ENCODE results near the gene COL11A2. TPM values are rescaled to one million over a fixed set of nuclear protein-coding genes. Genes with fewer than 3 reads are reported as not detected.

COL11A2 gene
- total and polyA plus RNA-seq, 4 experiments from 2014 or later = 0.40 to 1.6 (median 0.87) TPM

DNA sequence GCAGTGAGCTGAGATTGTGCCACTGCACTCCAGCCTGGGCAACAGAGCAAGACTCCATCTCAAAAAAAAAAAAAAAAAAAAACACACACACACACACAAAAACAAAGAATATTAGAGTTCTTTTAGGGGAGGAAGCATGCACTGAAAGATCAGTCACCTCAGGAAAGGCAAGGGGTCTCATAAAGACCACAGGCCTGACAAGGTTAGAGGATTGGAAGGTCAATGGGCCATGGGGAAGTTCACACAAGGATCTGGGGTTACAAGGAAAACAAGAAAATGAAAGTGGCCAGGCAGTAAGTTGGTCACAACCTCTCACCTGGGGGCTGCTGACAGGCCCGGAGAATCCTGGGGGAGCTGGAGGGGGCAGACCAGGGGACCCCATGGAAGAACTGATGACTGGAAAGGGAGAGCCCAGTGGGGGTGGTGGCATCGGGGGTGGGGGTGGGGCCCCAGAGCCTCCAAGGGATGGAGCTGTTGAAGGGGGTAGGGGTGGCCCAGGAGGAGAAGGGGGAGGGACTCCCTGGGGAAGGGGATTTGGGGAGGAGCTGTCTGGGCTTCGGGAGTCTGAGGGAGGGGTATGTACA is 6.7 kb upstream of the COL11A2 start:
- peak in 1 of 5 donors; percentile 18 for DNase-seq
- intact Hi-C loops (cut with micrococcal nuclease) = no loop called here
- H3K4me3 ChIP-seq (ENCODE audit: low read length in 2 of 2) = peak overlapping the region in 1 of 2 donors; percentile 99
- H3K9me3 ChIP-seq (ENCODE audit: control insufficient read depth in 1 of 2, low read length in 2 of 2) = no peaks in the 10 kb centered on the region
- peaks cover 53 to 70% of the 10 kb centered on the region in 2 donors for H3K36me3 Mint-ChIP-seq
- H3K27ac ChIP-seq (ENCODE audit: low read depth, low read length) = peak overlapping the region; percentile 88
- no peaks in the 10 kb centered on the region for H3K27me3 Mint-ChIP-seq
- peak overlapping the region; percentile 89 to 96 (median 93) for H3K27ac Mint-ChIP-seq
- H3K27me3 ChIP-seq (ENCODE audit: insufficient read depth, low read length) = no peaks in the 10 kb centered on the region
- peak overlapping the region; percentile 81 to 99 (median 98) for H3K4me3 Mint-ChIP-seq
- ChIA-PET POLR2A (ENCODE audit: partially characterized antibody) (interaction anchor here (1.0 to 3.8 kb wide), 9 partner anchors 9 to 231 kb away, joined by 3 to 44 read pairs (median 5); partner anchors contain the start of genes RGL2, RING1, RPS18 and VPS52), CTCF (ENCODE audit: partially characterized antibody) (interaction anchor here (0.7 to 4.6 kb wide), 6 partner anchors 9 to 182 kb away, joined by 3 to 55 read pairs (median 7); partner anchors contain the start of gene RING1)
- H3K9me3 Mint-ChIP-seq = peaks cover 0 to 2% (median 0%) of the 10 kb centered on the region in 8 donors
- H3K36me3 ChIP-seq (ENCODE audit: insufficient read depth, low read length) = peaks cover 46% of the 10 kb centered on the region
- H3K4me1 Mint-ChIP-seq = peaks cover 36 to 68% (median 53%) of the 10 kb centered on the region in 4 donors
- peaks cover 50% of the 10 kb centered on the region for H3K4me1 ChIP-seq (ENCODE audit: insufficient read depth, low read length)

DNA sequence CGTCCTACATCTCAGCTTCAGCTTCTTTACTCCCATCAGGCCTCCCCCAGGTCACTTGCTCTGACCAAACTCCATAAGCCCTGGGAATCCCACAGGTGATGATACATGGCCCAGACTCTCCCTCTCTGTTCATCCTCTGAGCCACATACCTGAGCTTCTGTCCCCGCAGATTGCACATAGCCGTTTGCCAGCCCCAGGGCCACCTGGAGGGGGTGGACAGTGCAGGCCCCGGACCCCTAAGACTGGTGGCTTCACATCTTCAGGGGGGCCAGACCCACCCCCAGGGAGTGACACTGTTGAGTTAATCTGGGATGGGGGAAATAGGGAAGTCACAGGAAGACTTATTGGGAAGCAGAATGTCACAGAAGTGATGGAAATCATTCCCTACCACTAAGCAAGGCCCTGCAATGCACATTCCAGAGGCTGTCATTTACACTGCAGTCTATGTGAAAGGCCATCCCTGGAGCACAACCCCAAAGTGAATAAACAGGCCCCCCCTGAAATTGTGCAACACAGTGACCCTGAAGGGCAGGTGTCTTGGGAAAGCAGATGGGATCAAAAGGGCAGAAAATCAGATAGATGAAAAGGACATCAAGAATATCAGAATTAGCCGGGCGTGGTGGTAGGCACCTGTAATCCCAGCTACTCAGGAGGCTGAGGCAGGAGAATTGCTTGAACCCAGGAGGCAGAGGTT is 6.0 kb upstream of the COL11A2 start:
- Mint-ChIP-seq H3K27me3 (no peaks in the 10 kb centered on the region), H3K4me3 (peak overlapping the region; percentile 78 to 99 (median 84)), H3K4me1 (peaks cover 32 to 68% (median 48%) of the 10 kb centered on the region in 4 donors), H3K36me3 (peaks cover 57 to 72% of the 10 kb centered on the region in 2 donors), H3K9me3 (peaks cover 0 to 2% (median 0%) of the 10 kb centered on the region in 8 donors), H3K27ac (peak overlapping the region; percentile 68 to 96 (median 87))
- H3K27me3 ChIP-seq (ENCODE audit: insufficient read depth, low read length) = no peaks in the 10 kb centered on the region
- ChIA-PET POLR2A (ENCODE audit: partially characterized antibody) (interaction anchor here (1.2 to 4.2 kb wide), 8 partner anchors 11 to 226 kb away, joined by 3 to 44 read pairs (median 7); partner anchors contain the start of genes RGL2, RING1, RPS18 and VPS52), CTCF (ENCODE audit: partially characterized antibody) (interaction anchor here (0.7 to 4.6 kb wide), 9 partner anchors 10 to 183 kb away, joined by 3 to 55 read pairs (median 5); partner anchors contain the start of genes PFDN6, RING1 and WDR46)
- H3K9me3 ChIP-seq (ENCODE audit: control insufficient read depth in 1 of 2, low read length in 2 of 2) = no peaks in the 10 kb centered on the region
- no peak overlapping the region for H3K4me3 ChIP-seq (ENCODE audit: low read length in 2 of 2)
- H3K4me1 ChIP-seq (ENCODE audit: insufficient read depth, low read length) = peaks cover 48% of the 10 kb centered on the region
- peaks cover 46% of the 10 kb centered on the region for H3K36me3 ChIP-seq (ENCODE audit: insufficient read depth, low read length)
- intact Hi-C loops (cut with micrococcal nuclease) = no loop called here
- peak in 1 of 5 donors; percentile 35 for DNase-seq
- no peak overlapping the region for H3K27ac ChIP-seq (ENCODE audit: low read depth, low read length)

DNA sequence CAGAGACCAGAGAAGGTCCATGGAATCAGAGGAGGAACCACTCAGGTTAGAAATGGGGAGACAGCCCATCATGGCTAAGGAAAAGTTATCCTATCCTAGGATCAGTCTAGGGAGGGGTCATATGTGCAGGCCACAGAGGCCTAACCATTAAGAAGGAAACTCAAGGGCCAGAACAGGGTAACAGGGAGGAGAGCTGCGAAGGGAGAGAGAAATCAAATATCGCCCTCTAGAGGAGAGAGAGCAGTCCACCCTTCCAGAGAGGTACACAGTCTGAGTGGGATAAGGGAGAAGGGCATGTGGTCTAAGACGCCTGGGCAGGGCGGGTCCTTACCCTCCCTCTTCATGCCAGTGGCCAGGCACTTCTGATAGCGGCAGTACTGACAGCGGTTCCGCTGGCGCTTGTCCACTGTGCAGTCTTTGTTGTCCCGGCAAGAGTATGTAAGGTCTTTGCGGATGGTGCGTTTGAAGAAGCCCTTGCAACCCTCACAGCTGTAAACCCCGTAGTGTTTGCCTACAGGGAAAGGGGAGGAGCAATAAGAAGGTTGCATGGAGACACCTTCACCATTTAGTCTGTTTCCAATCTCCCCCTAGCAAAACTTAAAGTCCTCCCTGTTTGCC is 5.3 kb upstream of the COL11A2 start:
- Histone ChIP-seq H3K9me3 (ENCODE audit: control insufficient read depth in 1 of 2, low read length in 2 of 2) (no peaks in the 10 kb centered on the region), H3K4me3 (ENCODE audit: low read length in 2 of 2) (no peak overlapping the region), H3K4me1 (ENCODE audit: insufficient read depth, low read length) (peaks cover 54% of the 10 kb centered on the region), H3K27ac (ENCODE audit: low read depth, low read length) (no peak overlapping the region), H3K27me3 (ENCODE audit: insufficient read depth, low read length) (no peaks in the 10 kb centered on the region), H3K36me3 (ENCODE audit: insufficient read depth, low read length) (peaks cover 43% of the 10 kb centered on the region)
- peak overlapping the region; percentile 40 to 79 (median 72) for H3K4me3 Mint-ChIP-seq
- peaks cover 0 to 2% (median 0%) of the 10 kb centered on the region in 8 donors for H3K9me3 Mint-ChIP-seq
- intact Hi-C loops (cut with micrococcal nuclease) = loop anchor here (1.0 to 2.0 kb wide), 2 partner anchors 15 to 36 kb away; no protein-coding TSS in a partner anchor
- POLR2A ChIA-PET (ENCODE audit: partially characterized antibody) = interaction anchor here (1.0 to 4.2 kb wide), 7 partner anchors 11 to 225 kb away, joined by 3 to 44 read pairs (median 6); partner anchors contain the start of genes RING1, RPS18 and VPS52
- H3K27ac Mint-ChIP-seq = peak overlapping the region; percentile 26 to 85 (median 76)
- CTCF ChIA-PET (ENCODE audit: partially characterized antibody) = interaction anchor here (0.6 to 4.6 kb wide), 16 partner anchors 11 to 221 kb away, joined by 3 to 55 read pairs (median 4); partner anchors contain the start of genes CUTA, PFDN6, RING1 and WDR46
- peaks cover 0 to 2% of the 10 kb centered on the region in 2 donors for H3K27me3 Mint-ChIP-seq
- peak; percentile 55 to 62 (median 59) for DNase-seq
- peaks cover 49 to 66% of the 10 kb centered on the region in 2 donors for H3K36me3 Mint-ChIP-seq
- H3K4me1 Mint-ChIP-seq = peaks cover 32 to 65% (median 46%) of the 10 kb centered on the region in 4 donors

DNA sequence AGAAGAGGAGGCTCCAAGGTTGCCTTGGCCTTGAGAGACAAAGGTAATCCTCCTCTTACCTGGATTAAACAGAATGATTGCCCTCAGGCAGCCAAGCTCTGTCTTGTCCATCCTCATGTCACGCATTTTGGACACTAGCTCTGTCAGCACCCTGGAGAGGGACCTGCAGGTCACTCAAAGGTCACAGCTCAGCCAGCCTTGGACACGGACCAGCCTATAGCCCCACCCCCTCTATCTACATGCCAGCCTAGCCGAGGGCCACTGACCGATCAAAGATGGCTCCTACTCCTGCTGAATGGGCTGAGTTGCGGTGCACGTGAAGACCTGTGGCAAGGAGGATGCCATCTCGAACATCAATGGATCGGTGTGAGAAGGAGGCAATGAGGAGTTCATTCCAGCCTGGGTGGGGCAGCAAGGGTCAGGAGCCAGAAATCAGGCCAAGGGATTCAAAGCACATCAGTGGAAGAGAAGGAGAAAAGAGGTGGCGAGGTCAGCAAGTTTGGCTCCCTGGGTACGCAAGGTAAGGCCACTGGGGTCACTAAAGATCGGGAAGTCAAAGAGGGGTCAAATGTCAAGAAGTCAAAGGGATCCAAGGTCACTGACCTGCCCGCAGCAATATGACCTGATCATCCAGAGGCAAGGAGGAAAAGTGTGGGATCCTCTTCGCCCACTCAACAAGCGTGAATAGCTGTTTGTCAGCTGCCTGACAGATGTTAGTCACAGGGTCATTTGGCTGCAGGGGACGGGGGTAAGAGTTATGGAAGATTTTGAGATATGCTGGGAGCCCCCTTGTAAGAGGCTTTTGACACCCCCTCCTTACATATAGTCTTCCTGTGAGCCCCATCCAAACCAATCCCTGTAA is 3.3 kb upstream of the COL11A2 start:
- peaks cover 33% of the 10 kb centered on the region for H3K36me3 ChIP-seq (ENCODE audit: insufficient read depth, low read length)
- no peak overlapping the region for H3K27ac ChIP-seq (ENCODE audit: low read depth, low read length)
- Mint-ChIP-seq H3K9me3 (no peaks in the 10 kb centered on the region), H3K4me3 (no peak overlapping the region), H3K27me3 (peaks cover 8 to 10% of the 10 kb centered on the region in 2 donors), H3K4me1 (peaks cover 22 to 52% (median 33%) of the 10 kb centered on the region in 4 donors), H3K27ac (peak overlapping the region in 3 of 7 donors; percentile 2 to 75 (median 68)), H3K36me3 (peaks cover 38 to 54% of the 10 kb centered on the region in 2 donors)
- H3K4me3 ChIP-seq (ENCODE audit: low read length in 2 of 2) = no peak overlapping the region
- CTCF ChIA-PET (ENCODE audit: partially characterized antibody) = interaction anchor here (0.8 to 1.8 kb wide), 7 partner anchors 9 to 53 kb away, joined by 3 to 6 read pairs (median 4); partner anchors contain the start of gene HSD17B8
- peak in 1 of 5 donors; percentile 23 for DNase-seq
- intact Hi-C loops (cut with micrococcal nuclease) = loop anchor here (2.0 kb wide), 1 partner anchor 13 kb away; no protein-coding TSS in a partner anchor
- POLR2A ChIA-PET (ENCODE audit: partially characterized antibody) = interaction anchor here (1.0 to 4.2 kb wide), 2 partner anchors 13 to 53 kb away, joined by 4 to 20 read pairs; partner anchors contain the start of gene RING1
- peaks cover 12% of the 10 kb centered on the region for H3K27me3 ChIP-seq (ENCODE audit: insufficient read depth, low read length)
- H3K4me1 ChIP-seq (ENCODE audit: insufficient read depth, low read length) = peaks cover 45% of the 10 kb centered on the region
- H3K9me3 ChIP-seq (ENCODE audit: control insufficient read depth in 1 of 2, low read length in 2 of 2) = no peaks in the 10 kb centered on the region

- peak overlapping the region in 1 of 7 donors; percentile 0 for H3K27ac Mint-ChIP-seq
- Histone ChIP-seq H3K36me3 (ENCODE audit: insufficient read depth, low read length) (peaks cover 33% of the 10 kb centered on the region), H3K9me3 (ENCODE audit: control insufficient read depth in 1 of 2, low read length in 2 of 2) (no peaks in the 10 kb centered on the region), H3K27ac (ENCODE audit: low read depth, low read length) (no peak overlapping the region), H3K4me3 (ENCODE audit: low read length in 2 of 2) (no peak overlapping the region), H3K27me3 (ENCODE audit: insufficient read depth, low read length) (peaks cover 13% of the 10 kb centered on the region), H3K4me1 (ENCODE audit: insufficient read depth, low read length) (peaks cover 42% of the 10 kb centered on the region)
- H3K4me1 Mint-ChIP-seq = peaks cover 20 to 45% (median 31%) of the 10 kb centered on the region in 4 donors
- ChIA-PET POLR2A (ENCODE audit: partially characterized antibody) (interaction anchor here (0.9 to 4.2 kb wide), 2 partner anchors 11 to 54 kb away, joined by 3 to 20 read pairs; no protein-coding TSS in a partner anchor), CTCF (ENCODE audit: partially characterized antibody) (interaction anchor here (1.2 to 1.8 kb wide), 5 partner anchors 10 to 54 kb away, joined by 3 to 6 read pairs (median 5); partner anchors contain the start of gene HSD17B8)
- DNase-seq = peak in 1 of 5 donors; percentile 25
- peak overlapping the region in 2 of 8 donors; percentile 20 to 21 for H3K4me3 Mint-ChIP-seq
- H3K9me3 Mint-ChIP-seq = no peaks in the 10 kb centered on the region
- peaks cover 37 to 48% of the 10 kb centered on the region in 2 donors for H3K36me3 Mint-ChIP-seq
- intact Hi-C loops (cut with micrococcal nuclease) = no loop called here
- peaks cover 14% of the 10 kb centered on the region in 2 donors for H3K27me3 Mint-ChIP-seq
Measured at GRCh38 chr6:33194431-33194979, 2.2 kb upstream of the COL11A2 start.
